GM10266 (cell line): ENCODE data around the gene CORO1C.

Experiments used
- DNase-seq: peaks from one replicate; pipeline ENCODE4 v3.0.0; 2012; ENCODE audit errors: extremely low spot score
- TF ChIP-seq, protein P1 (sequence below): IDR thresholded peaks from 2 replicates; pipeline ENCODE4 v1.5.1; 2012; ENCODE audit warnings: mild to moderate bottlenecking, low read depth; ENCODE audit not compliant: control insufficient read depth, insufficient read depth; ENCODE audit errors: missing control alignments

Gene CORO1C

DNA sequence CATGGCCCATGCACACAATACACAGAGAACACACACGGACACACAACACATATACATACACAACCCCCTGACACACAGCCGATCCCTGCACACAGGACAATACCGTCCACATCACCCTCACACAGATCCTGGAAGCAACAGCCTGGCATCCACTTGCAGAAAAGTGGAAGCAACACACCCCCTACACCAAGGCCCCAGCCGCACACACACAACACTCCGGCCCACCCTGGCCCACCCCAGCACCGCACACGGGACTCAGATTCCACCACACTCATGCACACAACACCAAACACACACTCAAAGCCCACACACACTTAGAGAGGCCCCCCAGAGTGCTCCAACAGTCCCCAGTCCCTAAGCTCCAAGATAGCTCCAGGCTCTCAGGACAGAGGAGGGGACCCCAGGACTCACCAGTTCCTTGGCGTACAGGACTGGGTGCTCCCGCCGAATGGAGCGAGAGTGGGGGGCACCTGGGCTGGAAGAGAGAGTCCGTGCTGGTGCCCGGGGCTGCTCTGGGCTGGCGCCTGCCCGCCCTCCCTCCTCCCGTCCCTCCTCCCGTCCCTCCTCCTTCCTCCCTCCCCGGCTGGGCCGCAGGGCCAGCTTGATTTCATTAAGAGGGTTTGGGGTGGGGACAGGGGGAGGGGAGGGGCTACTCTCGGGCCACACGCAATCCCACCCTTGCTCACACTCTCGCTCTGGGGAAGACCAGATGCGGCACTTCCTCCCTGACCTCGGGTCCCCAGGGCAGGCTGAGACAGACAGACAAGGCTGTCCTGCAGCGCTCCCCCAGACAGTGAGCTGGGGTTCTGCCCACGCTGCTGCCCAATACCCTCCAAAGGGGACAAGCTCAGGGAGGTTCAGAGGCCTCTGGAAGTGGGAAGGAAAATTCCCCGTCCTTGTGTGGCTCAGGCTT, 133.5 kb downstream of the CORO1C start, which contains the start of gene TMEM119:
TMEM119 (minus strand) TSS at position 526 of the 913 bp plus-strand sequence. CDS start 5,701 bp downstream, outside the sequence.
- TF ChIP-seq, protein P1, sequence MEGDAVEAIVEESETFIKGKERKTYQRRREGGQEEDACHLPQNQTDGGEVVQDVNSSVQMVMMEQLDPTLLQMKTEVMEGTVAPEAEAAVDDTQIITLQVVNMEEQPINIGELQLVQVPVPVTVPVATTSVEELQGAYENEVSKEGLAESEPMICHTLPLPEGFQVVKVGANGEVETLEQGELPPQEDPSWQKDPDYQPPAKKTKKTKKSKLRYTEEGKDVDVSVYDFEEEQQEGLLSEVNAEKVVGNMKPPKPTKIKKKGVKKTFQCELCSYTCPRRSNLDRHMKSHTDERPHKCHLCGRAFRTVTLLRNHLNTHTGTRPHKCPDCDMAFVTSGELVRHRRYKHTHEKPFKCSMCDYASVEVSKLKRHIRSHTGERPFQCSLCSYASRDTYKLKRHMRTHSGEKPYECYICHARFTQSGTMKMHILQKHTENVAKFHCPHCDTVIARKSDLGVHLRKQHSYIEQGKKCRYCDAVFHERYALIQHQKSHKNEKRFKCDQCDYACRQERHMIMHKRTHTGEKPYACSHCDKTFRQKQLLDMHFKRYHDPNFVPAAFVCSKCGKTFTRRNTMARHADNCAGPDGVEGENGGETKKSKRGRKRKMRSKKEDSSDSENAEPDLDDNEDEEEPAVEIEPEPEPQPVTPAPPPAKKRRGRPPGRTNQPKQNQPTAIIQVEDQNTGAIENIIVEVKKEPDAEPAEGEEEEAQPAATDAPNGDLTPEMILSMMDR, result no peak
- no peak for DNase-seq

DNA sequence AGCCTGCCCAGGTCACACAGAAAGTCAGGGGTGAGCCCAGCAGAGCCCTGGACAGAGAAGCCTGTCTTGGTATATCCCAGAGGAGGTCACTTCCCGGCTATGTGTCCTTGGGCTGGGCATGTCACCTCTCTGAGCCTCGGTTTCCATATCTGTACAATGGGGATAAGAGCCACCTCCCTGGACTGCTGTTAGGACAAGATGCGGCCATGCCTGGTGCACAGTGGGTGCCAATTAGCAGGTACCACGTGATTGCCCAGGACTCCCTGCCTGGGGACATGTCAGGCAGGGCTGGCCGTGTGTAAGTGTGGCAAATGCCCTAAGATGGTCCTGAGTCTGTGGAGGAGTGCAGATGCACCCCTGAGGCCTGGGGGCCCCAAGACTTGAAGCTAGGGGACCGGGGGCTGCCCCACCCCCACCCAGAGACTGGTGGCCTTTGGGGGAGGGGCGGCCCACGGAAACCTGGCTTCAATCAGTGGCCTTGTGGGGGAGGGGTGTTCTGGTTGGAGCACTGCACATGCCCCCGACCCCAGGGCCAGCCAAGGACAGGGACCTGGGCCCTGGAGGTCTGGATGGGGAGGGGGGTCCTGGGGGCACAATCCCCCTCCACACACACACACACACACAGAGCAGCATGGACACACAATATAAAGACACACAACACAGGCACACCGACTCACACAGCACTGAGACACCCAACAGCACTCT, 134.3 kb downstream of the CORO1C start:
- DNase-seq, result no peak
- TF ChIP-seq, protein P1, result no peak

DNA sequence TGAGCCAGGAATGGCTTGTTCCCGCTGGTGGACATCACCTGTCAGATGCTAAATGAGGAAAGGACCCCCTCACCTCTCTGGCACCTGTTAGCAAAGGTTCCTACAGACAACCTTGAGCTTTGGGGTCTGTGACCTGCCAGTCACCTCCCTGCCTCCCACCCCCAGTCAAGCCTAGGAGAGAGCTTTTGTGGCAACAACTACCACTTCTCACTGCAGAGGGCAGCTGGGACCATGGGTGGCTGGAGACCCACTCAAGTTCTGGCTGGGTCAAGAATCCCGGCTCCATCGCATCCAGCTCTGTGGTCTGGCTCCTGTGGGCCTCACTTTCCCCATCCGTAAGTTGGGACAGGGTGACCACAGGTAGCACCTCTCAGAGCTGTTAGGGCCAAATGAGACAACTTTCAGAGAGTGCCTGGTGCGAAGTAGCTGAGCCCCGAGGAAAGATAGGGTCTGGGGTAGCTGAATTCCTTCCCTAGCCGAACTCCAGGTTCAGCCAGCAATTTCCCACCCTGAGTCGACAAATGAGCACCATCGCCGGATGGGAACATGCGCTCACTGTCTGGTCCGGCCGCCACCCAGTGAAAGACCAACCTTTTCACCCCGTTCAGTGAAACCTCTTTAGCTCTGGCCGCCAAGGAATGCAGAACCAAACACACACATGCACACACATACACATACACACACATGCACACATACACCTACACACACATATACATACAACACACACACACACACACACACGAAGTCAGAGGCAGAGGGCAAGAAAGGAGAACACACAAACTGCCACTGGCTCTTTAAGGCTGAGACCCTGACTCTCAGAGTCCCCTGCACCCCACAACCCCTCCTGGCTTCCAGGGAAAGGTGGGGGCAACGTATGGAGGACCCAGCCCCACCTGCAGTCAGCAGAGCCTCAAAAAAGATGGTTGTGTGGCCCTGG, 135.3 kb downstream of the CORO1C start:
- DNase-seq, result no peak
- TF ChIP-seq, protein P1, result no peak
